Activated CD4-positive, alpha-beta T cell treated with anti-CD3 and anti-CD28 coated beads for 36 hours (primary cell): Measurements from ENCODE around the gene CDK14. TPM values are rescaled to one million over a fixed set of nuclear protein-coding genes. Genes with fewer than 3 reads are reported as not detected.

Experiments
- ATAC-seq: fragments of 200-7000 bp; cut with Tn5 transposase; one replicate; pipeline ENCODE4 v1.10.0; 2021; ENCODE audit warnings: mild to moderate bottlenecking, moderate library complexity
- CTCF ChIA-PET: fragments of 350-600 bp; sonication (Branson Sonifier 250); formaldehyde crosslinking; loops from one replicate; lab custom pipeline; 2021; ENCODE audit warnings: antibody characterized with exemption; lab: Charles Lee
- POLR2A ChIA-PET: fragments of 350-600 bp; sonication (Branson Sonifier 250); formaldehyde crosslinking; loops from one replicate; lab custom pipeline; 2021; ENCODE audit warnings: antibody characterized with exemption, inconsistent platforms; lab: Charles Lee
- DNase-seq: peaks from one replicate; pipeline ENCODE4 v3.0.0-alpha.2; 2020
- H3K27ac Mint-ChIP-seq: one replicate; pipeline ENCODE4 v1.8.0; 2021; ENCODE audit warnings: mixed read lengths
- H3K27me3 Mint-ChIP-seq: one replicate; pipeline ENCODE4 v1.8.0; 2021; ENCODE audit warnings: mixed read lengths
- H3K36me3 Mint-ChIP-seq: one replicate; pipeline ENCODE4 v1.8.0; 2021; ENCODE audit warnings: low read depth, mixed read lengths
- H3K4me1 Mint-ChIP-seq: one replicate; pipeline ENCODE4 v1.8.0; 2021; ENCODE audit warnings: mixed read lengths
- H3K4me3 Mint-ChIP-seq: one replicate; pipeline ENCODE4 v1.8.0; 2021; ENCODE audit warnings: mild to moderate bottlenecking, moderate library complexity, mixed read lengths
- H3K9me3 Mint-ChIP-seq: one replicate; pipeline ENCODE4 v1.8.0; 2021; ENCODE audit warnings: low read depth, mixed read lengths
- intact Hi-C, 2 experiments: fragments of 100-400 bp; cut with DNase I in 1 of 2; cut with micrococcal nuclease in 1 of 2; formaldehyde crosslinking; loops; one replicate each; pipeline versions ENCODE4 v1.14.2 to v1.15.1; 2022 to 2024; cut with DNase I, micrococcal nuclease
- total RNA-seq, 2 experiments: library from RNA; stranded (reverse); gene quantifications; one replicate each; pipeline ENCODE4 v1.2.3, GENCODE V29; 2021

CDK14 gene
- total RNA-seq, 2 experiments from 2014 or later: 0.80 to 0.84 TPM

GRCh38 chr7:90817846-90818245 lies 221.7 kb downstream of the CDK14 start:
- peaks cover 6% of the 10 kb centered on the region for H3K4me1 Mint-ChIP-seq
- ATAC-seq: no peak
- peaks cover 13% of the 10 kb centered on the region for H3K9me3 Mint-ChIP-seq
- H3K4me3 Mint-ChIP-seq: no peak overlapping the region
- intact Hi-C loops: loop anchor here in 1 of 2 experiments (1.0 kb wide), 1 partner anchor 26 kb away; no protein-coding TSS in a partner anchor
- no peaks in the 10 kb centered on the region for H3K36me3 Mint-ChIP-seq
- ChIA-PET POLR2A (no interaction called here), CTCF (no interaction called here)
- no peak overlapping the region for H3K27ac Mint-ChIP-seq
- H3K27me3 Mint-ChIP-seq: peaks cover 8% of the 10 kb centered on the region
- no peak for DNase-seq

- DNase-seq: no peak
- Mint-ChIP-seq H3K27me3 (peaks cover 9% of the 10 kb centered on the region), H3K9me3 (peaks cover 13% of the 10 kb centered on the region), H3K4me1 (peaks cover 6% of the 10 kb centered on the region), H3K27ac (no peak overlapping the region), H3K36me3 (no peaks in the 10 kb centered on the region), H3K4me3 (no peak overlapping the region)
- no peak for ATAC-seq
- POLR2A ChIA-PET: no interaction called here
- CTCF ChIA-PET: interaction anchor here (0.6 kb wide), 1 partner anchor 572 kb away, joined by 3 read pairs; no protein-coding TSS in a partner anchor
- intact Hi-C loops: no loop called here
Measured at GRCh38 chr7:90818341-90818740, 222.2 kb downstream of the CDK14 start.

- CTCF ChIA-PET: no interaction called here
Measured at GRCh38 chr7:90821961-90822620, 226.0 kb downstream of the CDK14 start.

GRCh38 chr7:90824386-90825307 lies 228.5 kb downstream of the CDK14 start:
- no peak overlapping the region for H3K27ac Mint-ChIP-seq

More at GRCh38 chr7:90821961-90822620, 226.0 kb downstream of the CDK14 start:
- Mint-ChIP-seq H3K4me1 (no peaks in the 10 kb centered on the region), H3K9me3 (peaks cover 8% of the 10 kb centered on the region), H3K36me3 (no peaks in the 10 kb centered on the region), H3K27me3 (peaks cover 12% of the 10 kb centered on the region), H3K27ac (no peak overlapping the region), H3K4me3 (no peak overlapping the region)
- no peak for ATAC-seq
- DNase-seq: no peak
- intact Hi-C loops: no loop called here
- POLR2A ChIA-PET: no interaction called here

GRCh38 chr7:90825779-90826178 lies 229.7 kb downstream of the CDK14 start:
- Mint-ChIP-seq H3K4me3 (no peak overlapping the region), H3K27ac (no peak overlapping the region), H3K9me3 (peaks cover 11% of the 10 kb centered on the region), H3K4me1 (no peaks in the 10 kb centered on the region), H3K36me3 (no peaks in the 10 kb centered on the region), H3K27me3 (peaks cover 8% of the 10 kb centered on the region)
- ChIA-PET POLR2A (no interaction called here), CTCF (no interaction called here)
- DNase-seq: no peak
- intact Hi-C loops: no loop called here
- ATAC-seq: no peak

More at GRCh38 chr7:90824386-90825307, 228.5 kb downstream of the CDK14 start:
- H3K9me3 Mint-ChIP-seq: peaks cover 15% of the 10 kb centered on the region
- CTCF ChIA-PET: no interaction called here
- no peaks in the 10 kb centered on the region for H3K4me1 Mint-ChIP-seq
- intact Hi-C loops: no loop called here
- peaks cover 12% of the 10 kb centered on the region for H3K27me3 Mint-ChIP-seq
- DNase-seq (no peak), ATAC-seq (no peak)
- H3K36me3 Mint-ChIP-seq: no peaks in the 10 kb centered on the region
- POLR2A ChIA-PET: no interaction called here
- H3K4me3 Mint-ChIP-seq: no peak overlapping the region

- no peaks in the 10 kb centered on the region for H3K36me3 Mint-ChIP-seq
- no peak overlapping the region for H3K4me3 Mint-ChIP-seq
- H3K9me3 Mint-ChIP-seq: peaks cover 14% of the 10 kb centered on the region
- no peak overlapping the region for H3K27ac Mint-ChIP-seq
- DNase-seq (no peak), ATAC-seq (peak; percentile 39)
- intact Hi-C loops: no loop called here
- no peaks in the 10 kb centered on the region for H3K4me1 Mint-ChIP-seq
- peaks cover under 1% of the 10 kb centered on the region for H3K27me3 Mint-ChIP-seq
- CTCF ChIA-PET: no interaction called here
- POLR2A ChIA-PET: no interaction called here
Measured at GRCh38 chr7:90828601-90829000, 232.5 kb downstream of the CDK14 start.

- CTCF ChIA-PET: no interaction called here
- DNase-seq (no peak), ATAC-seq (no peak)
- Mint-ChIP-seq H3K4me1 (no peaks in the 10 kb centered on the region), H3K9me3 (peaks cover 14% of the 10 kb centered on the region), H3K4me3 (no peak overlapping the region), H3K36me3 (no peaks in the 10 kb centered on the region), H3K27me3 (no peaks in the 10 kb centered on the region), H3K27ac (no peak overlapping the region)
- intact Hi-C loops: no loop called here
- POLR2A ChIA-PET: no interaction called here
Measured at GRCh38 chr7:90830308-90830707, 234.2 kb downstream of the CDK14 start.

GRCh38 chr7:90832726-90833125 lies 236.6 kb downstream of the CDK14 start:
- POLR2A ChIA-PET: interaction anchor here (0.6 kb wide), 1 partner anchor 652 kb away, joined by 5 read pairs; no protein-coding TSS in a partner anchor
- H3K27ac Mint-ChIP-seq: no peak overlapping the region
- intact Hi-C loops: no loop called here
- no peaks in the 10 kb centered on the region for H3K36me3 Mint-ChIP-seq
- no peaks in the 10 kb centered on the region for H3K27me3 Mint-ChIP-seq
- H3K4me3 Mint-ChIP-seq: no peak overlapping the region
- CTCF ChIA-PET: no interaction called here
- H3K4me1 Mint-ChIP-seq: no peaks in the 10 kb centered on the region
- DNase-seq: no peak
- no peak for ATAC-seq
- peaks cover 16% of the 10 kb centered on the region for H3K9me3 Mint-ChIP-seq

GRCh38 chr7:90833443-90833842 lies 237.3 kb downstream of the CDK14 start:
- Mint-ChIP-seq H3K27me3 (no peaks in the 10 kb centered on the region), H3K4me1 (no peaks in the 10 kb centered on the region), H3K4me3 (no peak overlapping the region), H3K27ac (no peak overlapping the region), H3K36me3 (no peaks in the 10 kb centered on the region), H3K9me3 (peaks cover 18% of the 10 kb centered on the region)
- CTCF ChIA-PET: interaction anchor here (0.5 kb wide), 1 partner anchor 639 kb away, joined by 3 read pairs; no protein-coding TSS in a partner anchor
- ATAC-seq (no peak), DNase-seq (no peak)
- POLR2A ChIA-PET: no interaction called here
- intact Hi-C loops: no loop called here

GRCh38 chr7:90834771-90835170 lies 238.7 kb downstream of the CDK14 start:
- intact Hi-C loops: no loop called here
- H3K9me3 Mint-ChIP-seq: peaks cover 21% of the 10 kb centered on the region
- no peaks in the 10 kb centered on the region for H3K4me1 Mint-ChIP-seq
- no peaks in the 10 kb centered on the region for H3K36me3 Mint-ChIP-seq
- no peaks in the 10 kb centered on the region for H3K27me3 Mint-ChIP-seq
- DNase-seq: no peak
- ChIA-PET CTCF (no interaction called here), POLR2A (no interaction called here)
- H3K4me3 Mint-ChIP-seq: no peak overlapping the region
- no peak overlapping the region for H3K27ac Mint-ChIP-seq
- no peak for ATAC-seq

GRCh38 chr7:90835861-90836260 lies 239.7 kb downstream of the CDK14 start:
- CTCF ChIA-PET: no interaction called here

More at GRCh38 chr7:90835861-90836260, 239.7 kb downstream of the CDK14 start:
- POLR2A ChIA-PET: no interaction called here
- DNase-seq (no peak), ATAC-seq (no peak)
- Mint-ChIP-seq H3K9me3 (peaks cover 16% of the 10 kb centered on the region), H3K27ac (no peak overlapping the region), H3K4me1 (no peaks in the 10 kb centered on the region), H3K4me3 (no peak overlapping the region), H3K36me3 (no peaks in the 10 kb centered on the region), H3K27me3 (no peaks in the 10 kb centered on the region)
- intact Hi-C loops: no loop called here
